Measurements from ENCODE around the gene METTL4.

DNA sequence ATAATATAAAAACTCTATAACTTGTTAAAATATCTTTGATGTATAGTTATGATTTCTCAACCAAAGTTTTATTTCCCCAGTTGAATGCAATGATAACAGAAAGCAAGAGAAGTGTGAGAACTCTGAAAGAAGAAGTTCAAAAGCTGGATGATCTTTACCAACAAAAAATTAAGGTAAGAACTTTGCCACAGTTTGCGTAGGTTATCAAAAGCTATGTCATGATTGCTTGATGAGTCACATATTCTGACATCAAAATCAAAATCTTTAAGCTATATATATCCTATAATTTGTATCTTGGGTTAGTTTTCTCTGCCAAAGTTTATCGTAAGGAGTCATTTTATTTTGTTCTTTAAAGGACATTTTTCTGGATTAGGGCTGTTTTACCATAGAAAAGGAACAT, 35.0 kb upstream of the METTL4 start:
- TF ChIP-seq, protein P1, sequence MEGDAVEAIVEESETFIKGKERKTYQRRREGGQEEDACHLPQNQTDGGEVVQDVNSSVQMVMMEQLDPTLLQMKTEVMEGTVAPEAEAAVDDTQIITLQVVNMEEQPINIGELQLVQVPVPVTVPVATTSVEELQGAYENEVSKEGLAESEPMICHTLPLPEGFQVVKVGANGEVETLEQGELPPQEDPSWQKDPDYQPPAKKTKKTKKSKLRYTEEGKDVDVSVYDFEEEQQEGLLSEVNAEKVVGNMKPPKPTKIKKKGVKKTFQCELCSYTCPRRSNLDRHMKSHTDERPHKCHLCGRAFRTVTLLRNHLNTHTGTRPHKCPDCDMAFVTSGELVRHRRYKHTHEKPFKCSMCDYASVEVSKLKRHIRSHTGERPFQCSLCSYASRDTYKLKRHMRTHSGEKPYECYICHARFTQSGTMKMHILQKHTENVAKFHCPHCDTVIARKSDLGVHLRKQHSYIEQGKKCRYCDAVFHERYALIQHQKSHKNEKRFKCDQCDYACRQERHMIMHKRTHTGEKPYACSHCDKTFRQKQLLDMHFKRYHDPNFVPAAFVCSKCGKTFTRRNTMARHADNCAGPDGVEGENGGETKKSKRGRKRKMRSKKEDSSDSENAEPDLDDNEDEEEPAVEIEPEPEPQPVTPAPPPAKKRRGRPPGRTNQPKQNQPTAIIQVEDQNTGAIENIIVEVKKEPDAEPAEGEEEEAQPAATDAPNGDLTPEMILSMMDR (IDR thresholded peaks at IDR 0.05 in 2 of 3, conservative IDR thresholded peaks at IDR 0.05 in 1 of 3; ENCODE audit: borderline replicate concordance in 1 of 3, insufficient read depth in 1 of 3, low read depth in 2 of 3, low read length in 2 of 3) = no peak
- TF ChIP-seq EZH2 (IDR thresholded peaks at IDR 0.05) = no peak
